GM18861 (cell line): Measurements from ENCODE around the gene DGCR6.
"Not testable (repeated sequence)": the region's sequence is repeated elsewhere in the genome, so short reads cannot be mapped to it uniquely, and the experiment has no call there.

ENCODE experiments used
- ATAC-seq: cut with Tn5 transposase; IDR thresholded peaks from one replicate; pipeline ENCODE4 v1.9.1; 2021; ENCODE audit not compliant: unreplicated experiment

Gene DGCR6

DNA sequence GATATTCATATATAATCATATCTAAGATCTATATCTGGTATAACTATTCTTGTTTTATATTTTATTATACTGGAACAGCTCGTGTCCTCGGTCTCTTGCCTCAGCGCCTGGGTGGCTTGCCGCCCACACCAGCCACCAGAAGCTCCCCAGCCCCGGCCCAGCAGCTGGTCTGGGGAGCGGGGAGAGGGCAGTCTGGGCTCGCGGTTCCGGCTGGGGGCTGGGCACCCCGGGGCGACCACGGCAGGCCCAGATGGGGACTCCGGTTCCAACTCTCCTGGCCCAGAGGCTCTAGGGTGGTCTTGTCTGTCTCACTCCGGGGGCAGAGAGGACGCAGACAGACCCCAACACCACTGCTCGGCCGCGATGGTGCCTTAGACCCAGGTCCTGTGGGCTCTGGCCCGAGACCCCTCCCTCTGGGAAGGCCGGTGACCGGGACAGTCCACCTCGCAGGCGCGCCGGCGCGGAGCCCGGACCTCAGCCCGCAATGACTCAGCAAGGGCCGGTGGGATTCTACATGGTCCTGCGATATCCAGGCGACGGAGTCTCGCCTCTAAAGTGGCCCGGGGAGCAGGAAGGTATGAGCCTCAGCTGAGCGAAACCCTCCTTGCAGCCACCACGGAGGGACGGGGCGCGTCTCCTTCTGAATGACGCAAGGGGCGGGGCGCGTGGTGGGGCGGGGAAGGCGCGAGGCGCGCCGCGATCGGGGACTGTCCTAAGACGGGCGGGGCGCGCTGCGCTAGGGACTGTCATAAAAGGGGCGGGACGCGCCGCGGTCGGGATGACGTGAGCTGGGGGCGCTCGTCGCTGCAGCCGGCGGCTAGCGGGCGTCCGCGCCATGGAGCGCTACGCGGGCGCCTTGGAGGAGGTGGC, at the start of gene DGCR6:
TSS of gene DGCR6 (plus strand) at position 781 of the 870 bp plus-strand sequence. CDS start at position 836, 55 bp downstream.
- ATAC-seq, result no peak

GRCh38 chr22:18859314-18859713, 46.8 kb upstream of the DGCR6 start:
- ATAC-seq, result not testable (repeated sequence)

GRCh38 chr22:18881260-18881659, 24.9 kb upstream of the DGCR6 start:
- not testable (repeated sequence) for ATAC-seq

DNA sequence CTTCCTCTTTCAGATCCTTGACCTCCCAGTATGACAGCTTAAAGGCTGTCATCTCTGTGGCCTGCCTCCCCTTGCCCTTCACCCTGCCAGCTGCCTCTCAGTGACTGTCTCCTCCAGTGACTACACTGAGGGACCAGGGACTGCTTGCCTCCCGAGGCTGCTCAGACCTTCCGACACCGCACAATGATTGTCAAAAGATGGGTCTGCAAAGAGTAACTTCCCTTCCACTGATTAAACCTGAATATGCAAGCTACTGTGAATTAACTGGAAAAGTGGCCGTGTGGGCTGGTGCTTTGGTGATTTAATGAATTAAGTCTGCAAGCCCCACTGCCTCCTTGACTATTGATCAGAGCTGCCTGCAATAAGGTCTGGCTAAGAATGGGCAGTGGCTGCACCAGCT, 21.7 kb upstream of the DGCR6 start:
- not testable (repeated sequence) for ATAC-seq

DNA sequence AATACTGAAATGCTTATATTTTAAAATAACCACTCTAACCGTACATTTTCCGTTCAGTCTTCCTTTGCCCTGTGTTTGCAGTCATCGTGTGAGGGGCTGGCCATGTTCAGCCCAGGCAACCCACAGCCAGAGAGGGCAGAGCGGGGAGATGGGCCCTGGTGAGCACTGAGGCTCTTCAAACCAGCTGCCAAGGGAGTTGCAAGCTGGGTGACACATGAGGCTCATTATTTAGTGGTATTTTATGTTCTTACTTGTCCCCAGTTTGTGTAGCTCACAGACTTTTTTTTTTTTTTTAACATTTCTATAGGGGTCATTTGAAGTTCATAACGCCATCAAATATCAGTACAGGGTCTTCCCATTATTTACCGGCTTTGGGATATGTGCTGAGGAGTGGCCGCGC, 18.0 kb upstream of the DGCR6 start:
- no peak for ATAC-seq

GRCh38 chr22:18890510-18891192, 15.5 kb upstream of the DGCR6 start:
- ATAC-seq, result not testable (repeated sequence)

GRCh38 chr22:18893775-18894174, 12.3 kb upstream of the DGCR6 start:
- not testable (repeated sequence) for ATAC-seq

- not testable (repeated sequence) for ATAC-seq
Measured at GRCh38 chr22:18896037-18896657, 10.0 kb upstream of the DGCR6 start.

DNA sequence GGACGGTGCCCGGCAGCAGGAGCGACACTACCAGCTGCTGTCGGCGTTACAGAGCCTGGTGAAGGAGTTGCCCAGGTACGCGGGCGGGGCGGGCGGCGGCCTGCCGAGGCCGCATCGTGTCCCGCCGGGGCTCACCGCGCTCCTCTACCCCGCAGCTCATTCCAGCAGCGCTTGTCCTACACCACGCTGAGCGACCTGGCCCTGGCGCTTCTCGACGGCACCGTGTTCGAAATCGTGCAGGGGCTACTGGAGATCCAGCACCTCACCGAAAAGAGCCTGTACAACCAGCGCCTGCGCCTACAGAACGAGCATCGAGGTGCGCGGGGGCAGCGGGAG, 258 bp downstream of the DGCR6 start:
- ATAC-seq, result not testable (repeated sequence)

- no peak for ATAC-seq
Measured at GRCh38 chr22:18906896-18907295, 776 bp downstream of the DGCR6 start.

GRCh38 chr22:18909556-18909955, 3.4 kb downstream of the DGCR6 start:
- ATAC-seq, result no peak

- ATAC-seq, result not testable (repeated sequence)
Measured at GRCh38 chr22:18911535-18911934, 5.4 kb downstream of the DGCR6 start.

- ATAC-seq, result not testable (repeated sequence)
Measured at GRCh38 chr22:18912264-18912946, 6.3 kb downstream of the DGCR6 start.

DNA sequence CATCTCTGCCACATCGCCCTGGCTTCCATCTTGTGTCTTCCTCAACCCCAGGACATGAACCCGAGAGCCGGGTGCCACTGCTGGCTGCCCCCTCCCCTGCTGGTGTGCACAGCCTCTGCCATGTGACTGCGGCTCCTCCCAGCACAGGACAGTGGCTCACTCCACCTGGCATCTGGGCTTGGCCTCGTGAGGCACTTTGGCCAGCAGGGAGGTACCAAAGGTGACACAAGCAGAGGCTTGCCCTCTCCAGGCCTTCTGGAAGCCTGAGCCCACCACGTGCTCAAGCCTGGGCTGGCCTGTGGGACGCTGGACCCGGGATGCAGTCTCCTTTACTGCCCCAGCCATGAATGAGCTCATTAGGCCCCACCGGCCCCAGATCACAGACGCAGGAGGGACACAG, 8.4 kb downstream of the DGCR6 start:
- ATAC-seq, result not testable (repeated sequence)

DNA sequence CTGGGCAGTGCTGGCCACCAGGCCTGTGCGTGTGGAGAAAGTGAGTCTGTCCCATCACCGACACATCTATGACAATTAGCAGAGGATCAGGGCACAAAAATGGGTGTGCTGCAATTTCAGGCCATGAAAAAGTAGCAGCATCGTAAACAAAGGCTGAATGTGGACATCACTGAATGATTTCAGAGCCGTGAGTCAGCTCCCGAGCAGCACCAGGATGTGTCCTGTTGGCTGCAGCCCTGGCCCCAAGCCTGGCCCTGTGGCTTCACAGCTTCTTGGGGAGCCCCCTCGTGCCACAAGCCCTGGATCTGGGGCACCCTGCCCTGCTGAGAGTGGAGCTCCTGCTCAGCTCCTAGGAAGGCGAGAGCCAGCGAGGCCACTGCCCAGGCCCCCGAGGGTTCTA, 9.4 kb downstream of the DGCR6 start:
- not testable (repeated sequence) for ATAC-seq

DNA sequence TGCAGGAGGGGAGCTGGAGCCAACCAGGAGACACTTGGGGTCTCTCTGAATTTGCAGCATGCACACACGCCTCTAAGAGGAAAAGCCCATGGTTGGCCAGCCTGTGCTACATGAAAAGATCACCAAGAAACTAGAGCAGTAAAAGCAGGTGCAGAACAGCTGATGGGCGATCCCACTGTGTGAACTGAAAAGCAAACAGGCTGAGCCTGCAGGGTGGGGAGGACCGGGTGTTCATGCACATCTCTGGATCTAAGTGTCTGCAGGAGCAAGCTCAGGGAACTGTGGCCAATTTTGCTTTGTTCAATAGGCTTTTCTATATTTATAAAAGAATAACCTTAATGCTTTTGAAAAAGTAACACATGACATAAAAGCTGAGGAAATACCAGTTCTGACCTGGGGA, 11.7 kb downstream of the DGCR6 start:
- ATAC-seq, result not testable (repeated sequence)

- ATAC-seq, result not testable (repeated sequence)
Measured at GRCh38 chr22:18920257-18920902, 14.3 kb downstream of the DGCR6 start.

GRCh38 chr22:18925368-18926064, 19.4 kb downstream of the DGCR6 start:
- no peak for ATAC-seq

GRCh38 chr22:18927020-18927419, 20.9 kb downstream of the DGCR6 start:
- ATAC-seq, result no peak

DNA sequence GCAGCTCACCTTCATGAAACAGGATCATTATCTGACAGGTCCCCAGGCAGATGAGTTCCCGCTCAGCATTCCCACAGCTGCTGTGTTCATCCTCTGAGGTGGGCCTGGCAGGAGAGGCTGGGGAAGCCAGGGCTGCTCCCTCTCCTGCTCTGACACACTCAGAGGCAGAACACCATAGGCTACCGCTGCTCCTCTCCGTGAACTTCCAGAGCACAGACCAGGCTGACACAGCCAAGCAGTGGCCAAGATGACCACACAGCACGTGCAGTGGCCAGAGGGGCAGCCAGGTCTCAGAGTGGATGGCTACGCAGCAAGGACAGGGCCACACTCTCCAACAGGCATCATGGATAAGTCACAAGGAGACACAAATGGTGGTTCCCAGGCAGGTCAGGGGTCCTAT, 21.5 kb downstream of the DGCR6 start:
- no peak for ATAC-seq
